K562 (cell line): ENCODE data around the gene FBXW9. TPM values are rescaled to one million over a fixed set of nuclear protein-coding genes. Genes with fewer than 3 reads are reported as not detected.

ENCODE experiments used
- GTF2A2 ChIP-seq: IDR thresholded peaks from 2 replicates; pipeline ENCODE4 v1.6.1; 2016; ENCODE audit warnings: mild to moderate bottlenecking, missing genetic modification characterization, missing compliant biosample characterization
- HMGN3 ChIP-seq: IDR thresholded peaks from 2 replicates; pipeline ENCODE4 v1.6.1; 2011; ENCODE audit warnings: borderline replicate concordance, low read depth, mild to moderate bottlenecking, mixed read lengths, low read length; ENCODE audit not compliant: insufficient read length; ENCODE audit errors: extremely low read depth
- HNRNPL ChIP-seq: fragments of 200-400 bp; formaldehyde crosslinking; IDR thresholded peaks from 2 replicates; pipeline ENCODE4 v1.6.1; 2017; ENCODE audit warnings: low read depth, mild to moderate bottlenecking, low read length
- LEF1 ChIP-seq: fragments of 450-650 bp; IDR thresholded peaks from 2 replicates; pipeline ENCODE4 v1.6.1; 2016; ENCODE audit warnings: mild to moderate bottlenecking
- MEF2A ChIP-seq: IDR thresholded peaks from 2 replicates; pipeline ENCODE4 v1.6.1; 2011; ENCODE audit warnings: low read depth, mild to moderate bottlenecking, low read length, moderate library complexity; ENCODE audit not compliant: control insufficient read depth
- NFIX ChIP-seq: fragments of 250-450 bp; sonication (Bioruptor Pico); IDR thresholded peaks from 2 replicates; pipeline ENCODE4 v1.4.0; 2020; ENCODE audit warnings: low read depth, mild to moderate bottlenecking, moderate library complexity
- PHB2 ChIP-seq: fragments of 450-650 bp; IDR thresholded peaks from 2 replicates; pipeline ENCODE4 v1.6.1; 2017; ENCODE audit warnings: low read depth
- PTTG1 ChIP-seq: fragments of 450-650 bp; IDR thresholded peaks from 2 replicates; pipeline ENCODE4 v1.6.1; 2016; ENCODE audit warnings: low read depth, mild to moderate bottlenecking, missing genetic modification characterization, missing compliant biosample characterization
- SMAD2 ChIP-seq: fragments of 150-350 bp; IDR thresholded peaks from 2 replicates; pipeline ENCODE4 v1.6.1; 2014; ENCODE audit warnings: low read depth, mild to moderate bottlenecking, low read length
- ZKSCAN1 ChIP-seq: fragments of 150-350 bp; IDR thresholded peaks from 2 replicates; pipeline ENCODE4 v1.6.1; 2016; ENCODE audit warnings: low read depth, low read length
- polyA plus RNA-seq, 8 experiments: library from polyadenylated mRNA; depleted of rRNA in 4 of 8; stranded (reverse) in 5 of 8; unstranded in 3 of 8; fragments of >200 nt; fragmentation: Nextera tagmentation in 2 of 8; fragmentation: Illumina TruSeq in 1 of 8; extraction: Ambion mirVana in 2 of 8; extraction: Trizol in 1 of 8; gene quantifications; 2 replicates each; pipeline versions ENCODE4 v1.2.1 to v1.2.3, GENCODE V29; 2011 to 2014; ENCODE audit warnings: inconsistent platforms in 1 of 8, missing spikeins in 1 of 8
- total RNA-seq, 7 experiments: library from RNA; depleted of rRNA in 6 of 7; stranded (reverse); fragments of >200 nt in 6 of 7; fragmentation: Illumina TruSeq in 2 of 7; extraction: Trizol in 2 of 7; gene quantifications; 2 replicates each; pipeline versions ENCODE4 v1.2.1 to v1.2.3, GENCODE V29; 2011 to 2021; ENCODE audit warnings: low replicate concordance in 1 of 7
- TF ChIP-seq, protein P1 (sequence below): fragments of 450-650 bp; formaldehyde crosslinking; IDR thresholded peaks from 2 replicates; pipeline ENCODE4 v1.4.0; 2022; ENCODE audit warnings: missing genetic modification characterization
- TF ChIP-seq, protein P2 (sequence below): fragments of 200-800 bp; sonication (Bioruptor generic); IDR thresholded peaks from 2 replicates; pipeline ENCODE4 v1.6.1; 2017; ENCODE audit warnings: missing genetic modification characterization, missing compliant biosample characterization
- TF ChIP-seq, protein P3 (sequence below): fragments of 200-800 bp; sonication (Bioruptor generic); IDR thresholded peaks from 2 replicates; pipeline ENCODE4 v1.6.1; 2016; ENCODE audit warnings: missing genetic modification characterization, missing compliant biosample characterization
- TF ChIP-seq, protein P4 (sequence below), 3 experiments: fragments of 200-800 bp in 1 of 3; fragments of 250-450 bp in 1 of 3; fragments of 450-650 bp in 1 of 3; sonication (Bioruptor Pico) in 1 of 3; sonication (Bioruptor generic) in 1 of 3; formaldehyde crosslinking in 1 of 3; IDR thresholded peaks; 2 replicates each; pipeline versions ENCODE4 v1.6.1 to v1.8.0; 2016 to 2022; ENCODE audit warnings: mild to moderate bottlenecking in 2 of 3, missing genetic modification characterization in 2 of 3, missing compliant biosample characterization in 1 of 3, moderate library complexity in 1 of 3

Gene FBXW9
- total and polyA plus RNA-seq, 9 of the 15 experiments (the other 6 are each of a cell fraction or from before 2014, with no cell fraction given), result 0.23 to 21.7 (median 6.2) TPM

DNA sequence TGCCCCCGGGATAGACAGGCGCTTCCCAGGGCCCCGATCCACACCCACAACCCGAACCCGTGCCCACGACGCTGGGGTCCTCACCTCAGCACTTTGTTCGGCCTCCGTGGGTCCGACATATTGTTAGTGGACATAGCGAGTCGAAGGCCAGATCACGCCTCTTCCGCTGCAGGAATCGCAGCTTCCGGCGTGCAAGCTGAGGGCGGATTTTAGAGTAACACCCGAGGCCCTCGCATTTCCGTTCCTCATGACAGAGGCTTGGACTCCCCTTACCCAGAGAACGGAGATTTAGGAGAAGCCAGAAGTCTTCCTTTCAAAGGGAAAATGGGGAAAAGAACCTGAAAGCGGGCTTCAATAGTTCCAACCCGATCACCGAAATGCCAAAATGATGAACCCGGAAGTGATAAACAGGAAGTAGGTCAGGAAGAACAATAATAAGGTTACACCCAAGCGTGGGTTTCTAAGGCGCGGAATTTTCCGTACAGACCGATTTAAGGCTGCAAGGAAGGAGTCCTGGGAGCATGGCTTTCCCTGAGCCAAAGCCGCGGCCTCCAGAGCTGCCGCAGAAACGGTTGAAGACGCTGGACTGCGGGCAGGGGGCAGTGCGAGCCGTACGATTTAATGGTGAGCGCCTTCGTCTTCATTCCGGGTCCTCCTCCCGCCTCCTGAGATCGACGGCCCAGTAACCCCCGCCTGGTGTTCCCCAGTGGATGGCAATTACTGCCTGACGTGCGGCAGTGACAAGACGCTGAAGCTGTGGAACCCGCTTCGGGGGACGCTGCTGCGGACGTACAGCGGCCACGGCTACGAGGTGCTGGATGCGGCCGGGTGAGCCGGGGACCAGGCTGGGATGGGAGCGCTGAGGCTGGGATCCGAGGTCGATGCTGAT, 26.9 kb downstream of the FBXW9 start (continued):
- TF ChIP-seq HNRNPL (no peak), LEF1 (peak; percentile 89), NFIX (CRISPR knock-in tag) (no peak), PTTG1 (tag) (peak; percentile 51; the same call in 1 of the 2 replicates), ZKSCAN1 (peak; percentile 24; the same call in 1 of the 2 replicates), GTF2A2 (tag) (no peak; the same call in 1 of the 2 replicates), PHB2 (no peak), SMAD2 (no peak), HMGN3 (no peak), MEF2A (no peak)
- TF ChIP-seq, protein P1, sequence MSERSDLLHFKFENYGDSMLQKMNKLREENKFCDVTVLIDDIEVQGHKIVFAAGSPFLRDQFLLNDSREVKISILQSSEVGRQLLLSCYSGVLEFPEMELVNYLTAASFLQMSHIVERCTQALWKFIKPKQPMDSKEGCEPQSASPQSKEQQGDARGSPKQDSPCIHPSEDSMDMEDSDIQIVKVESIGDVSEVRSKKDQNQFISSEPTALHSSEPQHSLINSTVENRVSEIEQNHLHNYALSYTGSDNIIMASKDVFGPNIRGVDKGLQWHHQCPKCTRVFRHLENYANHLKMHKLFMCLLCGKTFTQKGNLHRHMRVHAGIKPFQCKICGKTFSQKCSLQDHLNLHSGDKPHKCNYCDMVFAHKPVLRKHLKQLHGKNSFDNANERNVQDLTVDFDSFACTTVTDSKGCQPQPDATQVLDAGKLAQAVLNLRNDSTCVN, result 0 out of 2 replicates have a peak, but pooled peaks have one; percentile 11
- TF ChIP-seq, protein P2, sequence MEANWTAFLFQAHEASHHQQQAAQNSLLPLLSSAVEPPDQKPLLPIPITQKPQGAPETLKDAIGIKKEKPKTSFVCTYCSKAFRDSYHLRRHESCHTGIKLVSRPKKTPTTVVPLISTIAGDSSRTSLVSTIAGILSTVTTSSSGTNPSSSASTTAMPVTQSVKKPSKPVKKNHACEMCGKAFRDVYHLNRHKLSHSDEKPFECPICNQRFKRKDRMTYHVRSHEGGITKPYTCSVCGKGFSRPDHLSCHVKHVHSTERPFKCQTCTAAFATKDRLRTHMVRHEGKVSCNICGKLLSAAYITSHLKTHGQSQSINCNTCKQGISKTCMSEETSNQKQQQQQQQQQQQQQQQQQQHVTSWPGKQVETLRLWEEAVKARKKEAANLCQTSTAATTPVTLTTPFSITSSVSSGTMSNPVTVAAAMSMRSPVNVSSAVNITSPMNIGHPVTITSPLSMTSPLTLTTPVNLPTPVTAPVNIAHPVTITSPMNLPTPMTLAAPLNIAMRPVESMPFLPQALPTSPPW (CRISPR knock-in tag), result peak; percentile 58
- TF ChIP-seq, protein P3, sequence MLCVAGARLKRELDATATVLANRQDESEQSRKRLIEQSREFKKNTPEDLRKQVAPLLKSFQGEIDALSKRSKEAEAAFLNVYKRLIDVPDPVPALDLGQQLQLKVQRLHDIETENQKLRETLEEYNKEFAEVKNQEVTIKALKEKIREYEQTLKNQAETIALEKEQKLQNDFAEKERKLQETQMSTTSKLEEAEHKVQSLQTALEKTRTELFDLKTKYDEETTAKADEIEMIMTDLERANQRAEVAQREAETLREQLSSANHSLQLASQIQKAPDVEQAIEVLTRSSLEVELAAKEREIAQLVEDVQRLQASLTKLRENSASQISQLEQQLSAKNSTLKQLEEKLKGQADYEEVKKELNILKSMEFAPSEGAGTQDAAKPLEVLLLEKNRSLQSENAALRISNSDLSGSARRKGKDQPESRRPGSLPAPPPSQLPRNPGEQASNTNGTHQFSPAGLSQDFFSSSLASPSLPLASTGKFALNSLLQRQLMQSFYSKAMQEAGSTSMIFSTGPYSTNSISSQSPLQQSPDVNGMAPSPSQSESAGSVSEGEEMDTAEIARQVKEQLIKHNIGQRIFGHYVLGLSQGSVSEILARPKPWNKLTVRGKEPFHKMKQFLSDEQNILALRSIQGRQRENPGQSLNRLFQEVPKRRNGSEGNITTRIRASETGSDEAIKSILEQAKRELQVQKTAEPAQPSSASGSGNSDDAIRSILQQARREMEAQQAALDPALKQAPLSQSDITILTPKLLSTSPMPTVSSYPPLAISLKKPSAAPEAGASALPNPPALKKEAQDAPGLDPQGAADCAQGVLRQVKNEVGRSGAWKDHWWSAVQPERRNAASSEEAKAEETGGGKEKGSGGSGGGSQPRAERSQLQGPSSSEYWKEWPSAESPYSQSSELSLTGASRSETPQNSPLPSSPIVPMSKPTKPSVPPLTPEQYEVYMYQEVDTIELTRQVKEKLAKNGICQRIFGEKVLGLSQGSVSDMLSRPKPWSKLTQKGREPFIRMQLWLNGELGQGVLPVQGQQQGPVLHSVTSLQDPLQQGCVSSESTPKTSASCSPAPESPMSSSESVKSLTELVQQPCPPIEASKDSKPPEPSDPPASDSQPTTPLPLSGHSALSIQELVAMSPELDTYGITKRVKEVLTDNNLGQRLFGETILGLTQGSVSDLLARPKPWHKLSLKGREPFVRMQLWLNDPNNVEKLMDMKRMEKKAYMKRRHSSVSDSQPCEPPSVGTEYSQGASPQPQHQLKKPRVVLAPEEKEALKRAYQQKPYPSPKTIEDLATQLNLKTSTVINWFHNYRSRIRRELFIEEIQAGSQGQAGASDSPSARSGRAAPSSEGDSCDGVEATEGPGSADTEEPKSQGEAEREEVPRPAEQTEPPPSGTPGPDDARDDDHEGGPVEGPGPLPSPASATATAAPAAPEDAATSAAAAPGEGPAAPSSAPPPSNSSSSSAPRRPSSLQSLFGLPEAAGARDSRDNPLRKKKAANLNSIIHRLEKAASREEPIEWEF (CRISPR knock-in tag), result no peak
- TF ChIP-seq, protein P4, sequence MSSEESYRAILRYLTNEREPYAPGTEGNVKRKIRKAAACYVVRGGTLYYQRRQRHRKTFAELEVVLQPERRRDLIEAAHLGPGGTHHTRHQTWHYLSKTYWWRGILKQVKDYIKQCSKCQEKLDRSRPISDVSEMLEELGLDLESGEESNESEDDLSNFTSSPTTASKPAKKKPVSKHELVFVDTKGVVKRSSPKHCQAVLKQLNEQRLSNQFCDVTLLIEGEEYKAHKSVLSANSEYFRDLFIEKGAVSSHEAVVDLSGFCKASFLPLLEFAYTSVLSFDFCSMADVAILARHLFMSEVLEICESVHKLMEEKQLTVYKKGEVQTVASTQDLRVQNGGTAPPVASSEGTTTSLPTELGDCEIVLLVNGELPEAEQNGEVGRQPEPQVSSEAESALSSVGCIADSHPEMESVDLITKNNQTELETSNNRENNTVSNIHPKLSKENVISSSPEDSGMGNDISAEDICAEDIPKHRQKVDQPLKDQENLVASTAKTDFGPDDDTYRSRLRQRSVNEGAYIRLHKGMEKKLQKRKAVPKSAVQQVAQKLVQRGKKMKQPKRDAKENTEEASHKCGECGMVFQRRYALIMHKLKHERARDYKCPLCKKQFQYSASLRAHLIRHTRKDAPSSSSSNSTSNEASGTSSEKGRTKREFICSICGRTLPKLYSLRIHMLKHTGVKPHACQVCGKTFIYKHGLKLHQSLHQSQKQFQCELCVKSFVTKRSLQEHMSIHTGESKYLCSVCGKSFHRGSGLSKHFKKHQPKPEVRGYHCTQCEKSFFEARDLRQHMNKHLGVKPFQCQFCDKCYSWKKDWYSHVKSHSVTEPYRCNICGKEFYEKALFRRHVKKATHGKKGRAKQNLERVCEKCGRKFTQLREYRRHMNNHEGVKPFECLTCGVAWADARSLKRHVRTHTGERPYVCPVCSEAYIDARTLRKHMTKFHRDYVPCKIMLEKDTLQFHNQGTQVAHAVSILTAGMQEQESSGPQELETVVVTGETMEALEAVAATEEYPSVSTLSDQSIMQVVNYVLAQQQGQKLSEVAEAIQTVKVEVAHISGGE (CRISPR knock-in tag; IDR thresholded peaks at IDR 0.05), result peak; percentile 96 to 99 (median 99)
